Astrocyte of the spinal cord (primary cell): ENCODE measurements around the gene RAB11FIP4.

Source experiments
- DNase-seq: peaks from one replicate; pipeline ENCODE4 v3.0.0; 2011; ENCODE audit warnings: low read depth, low spot score
- H3K4me3 ChIP-seq: 2 replicates; pipeline ENCODE4 v1.5.1; 2011; ENCODE audit warnings: low read depth, mild to moderate bottlenecking, low read length, moderate library complexity
- in situ Hi-C: cut with HindIII; loops from 2 replicates; pipeline ENCODE4 v1.10.0; 2017; ENCODE audit warnings: low sequenced_read_pairs
- TF ChIP-seq, protein P1 (sequence below): IDR thresholded peaks from 2 replicates; pipeline ENCODE4 v1.5.1; 2012; ENCODE audit warnings: low read depth, mild to moderate bottlenecking, low read length, inconsistent platforms

Gene RAB11FIP4

DNA sequence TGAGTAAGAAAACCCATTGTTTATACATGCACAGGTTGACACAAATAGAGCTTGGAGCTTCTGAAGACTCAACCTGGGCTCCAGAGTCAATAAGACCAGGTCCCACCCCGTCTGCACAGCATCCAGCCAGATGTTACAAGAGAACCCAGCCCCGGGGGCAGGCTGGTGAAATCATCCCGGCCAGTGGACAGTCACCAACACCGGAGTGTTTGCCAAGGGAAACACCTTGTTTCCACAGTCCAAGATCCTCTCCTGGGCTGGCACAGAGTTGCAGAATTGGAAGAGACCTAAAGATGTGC lies 90.3 kb downstream of the RAB11FIP4 start:
- TF ChIP-seq, protein P1, sequence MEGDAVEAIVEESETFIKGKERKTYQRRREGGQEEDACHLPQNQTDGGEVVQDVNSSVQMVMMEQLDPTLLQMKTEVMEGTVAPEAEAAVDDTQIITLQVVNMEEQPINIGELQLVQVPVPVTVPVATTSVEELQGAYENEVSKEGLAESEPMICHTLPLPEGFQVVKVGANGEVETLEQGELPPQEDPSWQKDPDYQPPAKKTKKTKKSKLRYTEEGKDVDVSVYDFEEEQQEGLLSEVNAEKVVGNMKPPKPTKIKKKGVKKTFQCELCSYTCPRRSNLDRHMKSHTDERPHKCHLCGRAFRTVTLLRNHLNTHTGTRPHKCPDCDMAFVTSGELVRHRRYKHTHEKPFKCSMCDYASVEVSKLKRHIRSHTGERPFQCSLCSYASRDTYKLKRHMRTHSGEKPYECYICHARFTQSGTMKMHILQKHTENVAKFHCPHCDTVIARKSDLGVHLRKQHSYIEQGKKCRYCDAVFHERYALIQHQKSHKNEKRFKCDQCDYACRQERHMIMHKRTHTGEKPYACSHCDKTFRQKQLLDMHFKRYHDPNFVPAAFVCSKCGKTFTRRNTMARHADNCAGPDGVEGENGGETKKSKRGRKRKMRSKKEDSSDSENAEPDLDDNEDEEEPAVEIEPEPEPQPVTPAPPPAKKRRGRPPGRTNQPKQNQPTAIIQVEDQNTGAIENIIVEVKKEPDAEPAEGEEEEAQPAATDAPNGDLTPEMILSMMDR = no peak
- no peak for DNase-seq
- H3K4me3 ChIP-seq = no peak overlapping the region
- in situ Hi-C loops = no loop called here

DNA sequence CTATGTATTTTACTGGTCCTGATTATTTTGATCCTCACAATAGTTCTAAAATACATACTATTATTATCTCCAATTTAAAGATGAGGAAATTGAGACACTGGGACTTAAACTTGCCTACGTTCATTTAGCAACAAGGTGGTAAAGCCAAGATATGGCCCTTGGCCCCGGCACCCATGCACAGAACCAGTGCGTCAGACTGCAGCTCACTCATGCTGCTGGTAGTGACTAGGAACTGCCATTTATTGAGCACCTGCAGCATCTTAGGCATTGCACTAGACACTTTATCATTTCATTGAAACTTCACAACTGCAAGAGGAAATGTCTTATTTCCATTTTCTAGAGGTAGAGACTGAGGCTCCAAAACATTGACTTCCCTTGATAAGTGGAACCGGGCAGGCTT lies 93.3 kb downstream of the RAB11FIP4 start:
- TF ChIP-seq, protein P1 = no peak
- DNase-seq = no peak
- in situ Hi-C loops = no loop called here
- no peak overlapping the region for H3K4me3 ChIP-seq

DNA sequence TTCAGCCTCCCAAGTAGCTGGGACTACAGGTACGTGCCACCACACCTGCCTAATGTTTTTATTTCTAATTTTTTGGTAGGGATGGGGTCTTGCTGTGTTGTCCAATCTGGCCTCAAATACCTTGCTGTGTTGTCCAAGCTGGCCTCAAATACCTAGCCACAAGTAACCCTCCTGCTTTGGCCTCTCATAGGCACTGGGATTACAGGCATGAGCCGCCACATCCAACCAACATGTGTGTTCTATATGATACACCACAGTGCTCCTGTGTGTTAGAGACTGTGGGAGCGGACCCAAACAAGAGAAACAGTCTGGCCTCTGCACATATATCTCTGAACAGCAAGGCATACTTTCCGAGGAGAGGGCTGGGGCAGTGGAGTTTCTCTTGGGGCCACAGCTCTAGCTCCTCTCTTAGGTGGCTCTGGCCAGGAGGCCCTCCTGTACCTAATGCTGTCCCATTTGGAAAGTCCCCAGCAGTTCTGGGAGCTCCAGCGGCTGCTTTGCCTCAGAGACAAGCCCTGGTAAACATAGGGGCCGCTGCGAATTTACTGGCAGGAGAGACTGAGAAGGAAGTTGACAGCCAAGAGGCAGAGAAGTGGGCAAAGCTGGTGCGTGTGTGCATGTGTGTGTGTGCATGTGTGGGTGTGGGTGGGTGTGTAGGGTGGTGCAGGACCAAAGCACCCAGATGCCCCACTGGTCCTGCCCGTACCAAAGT lies 95.0 kb downstream of the RAB11FIP4 start:
- H3K4me3 ChIP-seq = no peak overlapping the region
- in situ Hi-C loops = no loop called here
- DNase-seq = no peak
- TF ChIP-seq, protein P1 = no peak

DNA sequence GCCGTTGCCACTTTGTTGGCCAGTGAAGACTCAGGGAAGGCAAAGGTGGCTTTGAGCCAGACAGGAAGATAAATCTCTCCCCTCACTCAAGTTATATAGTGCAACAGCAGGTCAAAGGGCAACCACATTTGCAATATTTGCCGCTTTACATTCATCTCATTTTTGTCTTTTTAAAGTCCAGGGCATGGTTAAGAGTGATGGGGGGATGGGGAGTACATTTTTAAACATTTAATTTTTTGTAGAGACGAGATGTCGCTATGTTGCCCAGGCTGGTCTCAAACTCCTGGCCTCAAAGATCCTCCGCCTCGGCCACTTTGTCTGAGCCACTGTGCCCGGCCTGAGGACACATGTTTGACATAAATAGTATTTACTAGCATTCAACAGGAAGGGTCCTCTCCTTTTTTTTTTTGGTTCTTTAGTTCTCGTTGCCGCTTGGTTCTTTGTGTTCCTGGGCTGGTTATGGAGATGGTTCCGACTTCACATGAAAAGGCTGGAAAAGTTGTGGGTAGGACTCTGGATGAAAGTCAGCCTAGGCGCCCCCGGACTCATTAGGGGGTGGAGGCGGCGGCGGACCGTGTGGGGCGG lies 95.7 kb downstream of the RAB11FIP4 start:
- DNase-seq = no peak
- TF ChIP-seq, protein P1 = no peak
- no peak overlapping the region for H3K4me3 ChIP-seq
- in situ Hi-C loops = no loop called here

DNA sequence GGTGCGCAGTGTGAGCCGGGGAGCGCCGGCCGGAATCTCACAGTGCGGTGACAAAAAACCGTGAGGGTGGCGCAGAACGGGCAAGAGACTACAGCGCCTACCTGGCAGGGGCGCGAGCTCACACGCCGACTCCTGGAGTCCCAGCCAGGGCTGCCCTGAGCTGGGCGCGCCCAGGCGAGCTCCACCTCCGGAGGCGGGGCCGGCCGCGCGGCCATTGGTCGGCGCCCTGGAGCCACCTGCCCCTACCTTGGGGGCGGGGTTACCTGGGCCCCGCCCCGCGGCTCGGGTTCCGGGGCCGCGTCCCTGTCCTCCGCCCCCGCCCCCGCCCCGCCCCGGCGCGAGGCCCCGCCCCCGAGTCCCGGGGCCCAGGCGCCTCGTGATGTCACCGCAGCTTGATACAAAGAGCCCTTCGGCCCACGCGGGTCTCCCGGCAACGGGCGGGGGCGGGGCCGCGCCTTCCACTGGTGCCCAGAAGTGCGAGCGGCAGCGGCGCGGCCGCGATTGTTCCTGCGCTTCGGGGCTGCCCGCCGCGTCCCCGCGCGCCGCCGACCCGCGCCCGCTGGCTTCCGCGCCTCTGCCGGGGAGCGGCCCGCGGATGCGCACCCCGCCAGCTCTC lies 96.3 kb downstream of the RAB11FIP4 start:
- H3K4me3 ChIP-seq = peak overlapping the region; percentile 7
- DNase-seq = no peak
- in situ Hi-C loops = no loop called here
- TF ChIP-seq, protein P1 = no peak

DNA sequence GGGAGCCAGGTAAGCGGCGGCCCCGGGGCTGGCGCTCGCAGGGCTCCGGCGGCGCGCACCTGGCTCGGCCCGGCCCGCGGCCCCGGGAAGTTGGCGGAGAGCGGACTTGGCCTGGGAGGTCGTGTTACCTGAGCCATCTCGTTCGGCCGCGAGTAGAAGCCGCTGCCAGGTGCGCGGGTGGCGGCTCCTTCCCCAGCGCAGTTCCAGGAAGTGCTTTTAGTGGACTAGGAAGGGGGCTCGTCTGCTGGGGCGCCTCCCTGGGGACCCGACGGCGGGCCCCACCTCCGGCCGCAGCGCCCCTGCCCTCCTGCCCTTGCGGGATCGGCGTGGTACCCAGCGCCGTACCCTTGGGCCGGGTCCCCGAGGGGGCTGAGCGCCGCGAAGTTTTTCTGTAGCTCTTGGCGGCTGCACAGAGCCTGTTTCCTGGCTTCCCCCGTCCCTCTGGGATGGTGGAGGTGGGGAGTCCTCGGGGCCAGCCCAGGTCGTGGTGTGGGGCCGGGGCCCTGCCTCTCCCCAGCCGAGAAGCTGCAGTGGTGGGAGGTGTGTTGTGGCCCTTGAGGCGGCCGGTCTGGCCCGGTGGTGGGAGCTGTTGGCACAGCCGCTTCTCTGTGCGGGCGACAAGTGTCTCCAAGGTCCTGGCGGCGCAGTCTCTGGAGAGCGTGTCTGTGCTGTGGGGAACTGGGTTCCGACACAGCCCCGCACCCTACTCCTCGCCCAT lies 96.9 kb downstream of the RAB11FIP4 start:
- DNase-seq = no peak
- no peak overlapping the region for H3K4me3 ChIP-seq
- in situ Hi-C loops = no loop called here

More for the DNA sequence above, 96.9 kb downstream of the RAB11FIP4 start:
- TF ChIP-seq, protein P1 = no peak
